Panc1 (cell line): Measurements from ENCODE around the gene HRH2. TPM values are rescaled to one million over a fixed set of nuclear protein-coding genes. Genes with fewer than 3 reads are reported as not detected.

ENCODE experiments used
- ATAC-seq: fragments of 200-7000 bp; cut with Tn5 transposase; 2 replicates; pipeline ENCODE4 v1.9.1; 2020; ENCODE audit warnings: mild to moderate bottlenecking, moderate library complexity
- BruUV-seq: library from RNA; stranded (reverse); fragments of 400-500 nt; replicated peaks from 2 replicates; lab custom pipeline; 2021; lab: Mats Ljungman, UMichigan
- CTCF ChIA-PET: fragments of 300-600 bp; sonication (Branson Sonifier 250); formaldehyde crosslinking; loops from one replicate; lab custom pipeline; 2022; ENCODE audit warnings: antibody characterized with exemption; lab: Charles Lee
- POLR2A ChIA-PET: fragments of 300-600 bp; sonication (Branson Sonifier 250); formaldehyde crosslinking; loops from one replicate; lab custom pipeline; 2022; ENCODE audit warnings: antibody characterized with exemption; lab: Charles Lee
- DNase-seq: peaks from one replicate; pipeline ENCODE4 v3.0.0-alpha.2; 2010; ENCODE audit warnings: low read depth, low spot score
- H3K27ac ChIP-seq: 2 replicates; pipeline ENCODE4 v1.5.1; 2011; ENCODE audit warnings: mild to moderate bottlenecking, low read length, inconsistent platforms
- H3K27me3 ChIP-seq: fragments of 200-500 bp; sonication (Bioruptor generic); 2 replicates; pipeline ENCODE4 v1.6.0; 2014; ENCODE audit warnings: low read length, inconsistent platforms; ENCODE audit not compliant: control insufficient read depth, insufficient read depth
- H3K36me3 ChIP-seq: fragments of 200-500 bp; sonication (Bioruptor generic); 2 replicates; pipeline ENCODE4 v1.5.1; 2014; ENCODE audit warnings: inconsistent platforms, mild to moderate bottlenecking, low read length, moderate library complexity; ENCODE audit not compliant: control insufficient read depth, insufficient read depth
- H3K4me1 ChIP-seq: 2 replicates; pipeline ENCODE4 v1.5.1; 2011; ENCODE audit warnings: inconsistent platforms, mild to moderate bottlenecking, low read length, moderate library complexity; ENCODE audit not compliant: control insufficient read depth, insufficient read depth
- H3K4me3 ChIP-seq, 2 experiments: 2 replicates each; pipeline ENCODE4 v1.5.1; 2011 to 2012; ENCODE audit warnings: low read depth in 2 of 2, low read length in 2 of 2, mild to moderate bottlenecking in 2 of 2, inconsistent platforms in 1 of 2, moderate library complexity in 1 of 2
- H3K9me3 ChIP-seq: fragments of 200-500 bp; sonication (Bioruptor generic); 2 replicates; pipeline ENCODE4 v1.5.1; 2014; ENCODE audit warnings: low read depth, mild to moderate bottlenecking, inconsistent platforms, low read length, moderate library complexity; ENCODE audit not compliant: control insufficient read depth, insufficient read depth
- POLR2AphosphoS5 ChIP-seq: IDR thresholded peaks from 2 replicates; pipeline ENCODE4 v1.6.1; 2012; ENCODE audit warnings: mild to moderate bottlenecking, low read depth, low read length, moderate library complexity
- REST ChIP-seq, 2 experiments: IDR thresholded peaks; 2 replicates each; pipeline ENCODE4 v1.6.1; 2011 to 2012; ENCODE audit warnings: low read depth in 2 of 2, control low read depth in 1 of 2, low read length in 1 of 2, mild to moderate bottlenecking in 1 of 2, moderate library complexity in 1 of 2; ENCODE audit not compliant: insufficient read depth in 1 of 2
- SIN3A ChIP-seq: IDR thresholded peaks from 2 replicates; pipeline ENCODE4 v1.6.1; 2012; ENCODE audit warnings: low read depth, mild to moderate bottlenecking, low read length, moderate library complexity, borderline replicate concordance; ENCODE audit not compliant: insufficient read depth
- TCF7L2 ChIP-seq: IDR thresholded peaks from 2 replicates; pipeline ENCODE4 v1.6.1; 2011; ENCODE audit warnings: mild to moderate bottlenecking, low read depth, low read length, inconsistent platforms
- in situ Hi-C: cut with HindIII; loops from 2 replicates; pipeline ENCODE4 v1.10.0; 2016; ENCODE audit warnings: low sequenced_read_pairs, low pct_unique_long_range_greater_than_20kb
- intact Hi-C: fragments of 100-400 bp; cut with micrococcal nuclease; formaldehyde crosslinking; loops from one replicate; pipeline ENCODE4 v1.10.0; 2022; ENCODE audit not compliant: unreplicated experiment
- total RNA-seq: library from RNA; stranded (reverse); gene quantifications from one replicate; pipeline ENCODE4 v1.2.1, GENCODE V29; 2021; ENCODE audit not compliant: unreplicated experiment
- TF ChIP-seq, protein P1 (sequence below): fragments of 450-650 bp; IDR thresholded peaks from 2 replicates; pipeline ENCODE4 v1.5.1; 2017; ENCODE audit warnings: mild to moderate bottlenecking

HRH2 gene
- total RNA-seq, 1 experiment from 2014 or later, result 0.33 TPM

DNA sequence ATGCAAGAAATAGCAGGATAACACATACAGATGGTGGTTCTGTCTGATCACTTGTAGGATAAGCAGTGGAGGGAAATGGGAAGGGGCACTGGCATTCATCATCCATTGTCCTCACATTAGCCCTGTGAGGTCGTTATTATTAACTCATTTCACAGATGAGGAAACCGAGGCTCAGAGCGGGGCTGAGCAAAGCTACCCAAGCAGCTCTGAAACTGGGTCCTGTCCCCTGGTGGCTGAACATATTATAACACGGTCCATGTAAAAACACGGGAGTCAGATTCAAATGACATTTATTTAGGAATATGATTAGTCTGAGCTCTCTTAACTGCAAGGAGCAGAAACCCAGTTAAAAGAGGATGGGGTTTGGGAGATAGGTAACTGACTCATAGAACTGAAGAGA is 43.1 kb downstream of the HRH2 start:
- no peak overlapping the region for H3K27ac ChIP-seq
- DNase-seq (peak; percentile 10), ATAC-seq (no peak; the same call in 1 of the 2 replicates)
- no peaks in the 10 kb centered on the region for H3K36me3 ChIP-seq
- H3K4me3 ChIP-seq, result no peak overlapping the region
- intact Hi-C loops, result no loop called here
- TF ChIP-seq, protein P1, sequence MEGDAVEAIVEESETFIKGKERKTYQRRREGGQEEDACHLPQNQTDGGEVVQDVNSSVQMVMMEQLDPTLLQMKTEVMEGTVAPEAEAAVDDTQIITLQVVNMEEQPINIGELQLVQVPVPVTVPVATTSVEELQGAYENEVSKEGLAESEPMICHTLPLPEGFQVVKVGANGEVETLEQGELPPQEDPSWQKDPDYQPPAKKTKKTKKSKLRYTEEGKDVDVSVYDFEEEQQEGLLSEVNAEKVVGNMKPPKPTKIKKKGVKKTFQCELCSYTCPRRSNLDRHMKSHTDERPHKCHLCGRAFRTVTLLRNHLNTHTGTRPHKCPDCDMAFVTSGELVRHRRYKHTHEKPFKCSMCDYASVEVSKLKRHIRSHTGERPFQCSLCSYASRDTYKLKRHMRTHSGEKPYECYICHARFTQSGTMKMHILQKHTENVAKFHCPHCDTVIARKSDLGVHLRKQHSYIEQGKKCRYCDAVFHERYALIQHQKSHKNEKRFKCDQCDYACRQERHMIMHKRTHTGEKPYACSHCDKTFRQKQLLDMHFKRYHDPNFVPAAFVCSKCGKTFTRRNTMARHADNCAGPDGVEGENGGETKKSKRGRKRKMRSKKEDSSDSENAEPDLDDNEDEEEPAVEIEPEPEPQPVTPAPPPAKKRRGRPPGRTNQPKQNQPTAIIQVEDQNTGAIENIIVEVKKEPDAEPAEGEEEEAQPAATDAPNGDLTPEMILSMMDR, result peak; percentile 79
- TF ChIP-seq TCF7L2, result no peak
- CTCF ChIA-PET, result interaction anchor here (0.5 to 1.1 kb wide), 3 partner anchors 10 to 23 kb away, joined by 3 read pairs; no protein-coding TSS in a partner anchor
- in situ Hi-C loops, result no loop called here
- no peaks in the 10 kb centered on the region for H3K4me1 ChIP-seq
- peaks cover 28% of the 10 kb centered on the region for H3K27me3 ChIP-seq
- H3K9me3 ChIP-seq, result no peaks in the 10 kb centered on the region
- BruUV-seq, result no TSS peak
- POLR2A ChIA-PET, result no interaction called here

GRCh38 chr5:175701797-175702196 is 43.9 kb downstream of the HRH2 start:
- POLR2A ChIA-PET, result interaction anchor here (0.5 to 0.6 kb wide), 2 partner anchors 119 to 927 kb away, joined by 3 read pairs; no protein-coding TSS in a partner anchor
- no peak overlapping the region for H3K4me3 ChIP-seq

More at GRCh38 chr5:175701797-175702196, 43.9 kb downstream of the HRH2 start:
- DNase-seq, result no peak
- CTCF ChIA-PET, result interaction anchor here (1.1 kb wide), 1 partner anchor 9 kb away, joined by 3 read pairs; no protein-coding TSS in a partner anchor
- no TSS peak for BruUV-seq
- ATAC-seq, result no peak
- peaks cover 28% of the 10 kb centered on the region for H3K27me3 ChIP-seq
- no peak overlapping the region for H3K27ac ChIP-seq
- in situ Hi-C loops, result no loop called here
- no peaks in the 10 kb centered on the region for H3K9me3 ChIP-seq
- TF ChIP-seq, protein P1, result no peak
- no peak for TF ChIP-seq POLR2AphosphoS5
- TF ChIP-seq TCF7L2, result no peak
- TF ChIP-seq REST (IDR thresholded peaks at IDR 0.05; ENCODE audit: insufficient read depth in 1 of 2, low read depth in 2 of 2, low read length in 1 of 2), result no peak
- TF ChIP-seq SIN3A, result no peak
- H3K4me1 ChIP-seq, result no peaks in the 10 kb centered on the region
- intact Hi-C loops, result no loop called here
- no peaks in the 10 kb centered on the region for H3K36me3 ChIP-seq
